CD8-positive, alpha-beta memory T cell (primary cell): Measurements from ENCODE around the gene RPS19BP1. TPM values are rescaled to one million over a fixed set of nuclear protein-coding genes. Genes with fewer than 3 reads are reported as not detected.

Experiments
- CTCF ChIA-PET: fragments of 350-600 bp; sonication (Branson Sonifier 250); formaldehyde crosslinking; loops from one replicate; lab custom pipeline; 2021; ENCODE audit warnings: antibody characterized with exemption; lab: Charles Lee
- POLR2A ChIA-PET: fragments of 350-600 bp; sonication (Branson Sonifier 250); formaldehyde crosslinking; loops from one replicate; lab custom pipeline; 2021; ENCODE audit warnings: antibody characterized with exemption; lab: Charles Lee
- DNase-seq, 5 donors: peaks; one replicate each; pipeline versions ENCODE4 v3.0.0 to v3.0.0-alpha.2; 2020 to 2022; ENCODE audit warnings: mixed read lengths in 1 of 5
- H3K27ac ChIP-seq: one replicate; pipeline ENCODE4 v1.7.0; 2013; ENCODE audit warnings: low read depth, mild to moderate bottlenecking, low read length, moderate library complexity
- H3K27me3 ChIP-seq: 2 replicates; pipeline ENCODE4 v1.7.0; 2013; ENCODE audit warnings: low read length, mild to moderate bottlenecking; ENCODE audit not compliant: insufficient read depth, poor library complexity, severe bottlenecking
- H3K36me3 ChIP-seq: 2 replicates; pipeline ENCODE4 v1.7.0; 2013; ENCODE audit warnings: mild to moderate bottlenecking, low read length, moderate library complexity; ENCODE audit not compliant: insufficient read depth
- H3K4me1 ChIP-seq: 2 replicates; pipeline ENCODE4 v1.7.0; 2013; ENCODE audit warnings: mild to moderate bottlenecking, low read length, moderate library complexity; ENCODE audit not compliant: insufficient read depth
- H3K4me3 ChIP-seq: 2 replicates; pipeline ENCODE4 v1.7.0; 2013; ENCODE audit warnings: mild to moderate bottlenecking, low read length
- H3K9me3 ChIP-seq: 2 replicates; pipeline ENCODE4 v1.7.0; 2013; ENCODE audit warnings: mild to moderate bottlenecking, low read length
- H3K27ac Mint-ChIP-seq, 8 donors: one replicate each; pipeline ENCODE4 v1.8.0; 2020 to 2021; ENCODE audit warnings: mixed read lengths in 8 of 8, mild to moderate bottlenecking in 6 of 8, inconsistent platforms in 3 of 8, moderate library complexity in 3 of 8
- H3K27me3 Mint-ChIP-seq, 2 donors: one replicate each; pipeline ENCODE4 v1.8.0; 2020 to 2021; ENCODE audit warnings: mixed read lengths in 2 of 2, mild to moderate bottlenecking in 1 of 2, moderate library complexity in 1 of 2
- H3K36me3 Mint-ChIP-seq, 3 donors: one replicate each; pipeline ENCODE4 v1.8.0; 2020 to 2021; ENCODE audit warnings: mixed read lengths in 3 of 3, inconsistent platforms in 1 of 3, mild to moderate bottlenecking in 1 of 3
- H3K4me1 Mint-ChIP-seq, 3 donors: one replicate each; pipeline ENCODE4 v1.8.0; 2020 to 2021; ENCODE audit warnings: mixed read lengths in 3 of 3, inconsistent platforms in 1 of 3, mild to moderate bottlenecking in 1 of 3
- H3K4me3 Mint-ChIP-seq, 7 donors: one replicate each; pipeline ENCODE4 v1.8.0; 2020 to 2021; ENCODE audit warnings: mixed read lengths in 7 of 7, mild to moderate bottlenecking in 6 of 7, moderate library complexity in 4 of 7, inconsistent platforms in 2 of 7
- H3K9me3 Mint-ChIP-seq, 5 donors: one replicate each; pipeline ENCODE4 v1.8.0; 2020 to 2022; ENCODE audit warnings: mixed read lengths in 5 of 5, mild to moderate bottlenecking in 3 of 5, moderate library complexity in 2 of 5, inconsistent platforms in 1 of 5
- polyA plus RNA-seq: library from polyadenylated mRNA; unstranded; fragments of 300-500 nt; fragmentation: Illumina TruSeq; gene quantifications from one replicate; pipeline ENCODE4 v1.2.3, GENCODE V29; 2021
- total RNA-seq, 2 experiments: library from RNA; stranded (reverse); gene quantifications; one replicate each; pipeline ENCODE4 v1.2.3, GENCODE V29; 2021

RPS19BP1 gene
- total and polyA plus RNA-seq, 3 experiments from 2014 or later = 128 to 160 (median 158) TPM

GRCh38 chr22:39490966-39491680, 41.4 kb downstream of the RPS19BP1 start:
- Histone ChIP-seq H3K4me1 (peaks cover 11% of the 10 kb centered on the region), H3K27me3 (no peaks in the 10 kb centered on the region), H3K36me3 (no peaks in the 10 kb centered on the region), H3K27ac (no peak overlapping the region), H3K9me3 (no peaks in the 10 kb centered on the region), H3K4me3 (no peak overlapping the region)
- no peak overlapping the region for H3K27ac Mint-ChIP-seq
- H3K36me3 Mint-ChIP-seq = no peaks in the 10 kb centered on the region
- peaks cover 0 to 4% of the 10 kb centered on the region in 2 donors for H3K27me3 Mint-ChIP-seq
- ChIA-PET POLR2A (interaction anchor here (0.9 to 1.1 kb wide), 2 partner anchors 38 to 91 kb away, joined by 3 read pairs; partner anchors contain the start of gene TAB1), CTCF (interaction anchor here (1.0 to 2.2 kb wide), 5 partner anchors 11 to 148 kb away, joined by 3 to 17 read pairs (median 4); partner anchors contain the start of genes MIEF1 and TAB1)
- no peak overlapping the region for H3K4me3 Mint-ChIP-seq
- no peak for DNase-seq
- H3K4me1 Mint-ChIP-seq = peaks cover 4 to 7% (median 6%) of the 10 kb centered on the region in 3 donors
- H3K9me3 Mint-ChIP-seq = no peaks in the 10 kb centered on the region

GRCh38 chr22:39490135-39490798, 42.3 kb downstream of the RPS19BP1 start:
- Histone ChIP-seq H3K27me3 (no peaks in the 10 kb centered on the region), H3K4me1 (peaks cover 10% of the 10 kb centered on the region), H3K36me3 (no peaks in the 10 kb centered on the region), H3K4me3 (no peak overlapping the region), H3K27ac (no peak overlapping the region), H3K9me3 (no peaks in the 10 kb centered on the region)
- Mint-ChIP-seq H3K4me3 (no peak overlapping the region), H3K27me3 (peaks cover 0 to 4% of the 10 kb centered on the region in 2 donors), H3K27ac (no peak overlapping the region), H3K9me3 (no peaks in the 10 kb centered on the region), H3K36me3 (no peaks in the 10 kb centered on the region), H3K4me1 (peaks cover 4 to 7% (median 6%) of the 10 kb centered on the region in 3 donors)
- DNase-seq = peak; percentile 62 to 82 (median 67)
- POLR2A ChIA-PET = interaction anchor here (0.5 to 1.3 kb wide), 3 partner anchors 12 to 90 kb away, joined by 3 to 8 read pairs (median 4); partner anchors contain the start of genes MIEF1 and TAB1
- CTCF ChIA-PET = interaction anchor here (0.8 to 2.2 kb wide), 7 partner anchors 12 to 535 kb away, joined by 3 to 17 read pairs (median 4); partner anchors contain the start of gene MIEF1

- Mint-ChIP-seq H3K27me3 (peaks cover 4% of the 10 kb centered on the region in 2 donors), H3K4me3 (no peak overlapping the region), H3K27ac (peak overlapping the region in 1 of 8 donors; percentile 17), H3K9me3 (no peaks in the 10 kb centered on the region), H3K4me1 (peaks cover 4 to 7% (median 6%) of the 10 kb centered on the region in 3 donors), H3K36me3 (no peaks in the 10 kb centered on the region)
- Histone ChIP-seq H3K27ac (no peak overlapping the region), H3K27me3 (no peaks in the 10 kb centered on the region), H3K4me3 (no peak overlapping the region), H3K9me3 (no peaks in the 10 kb centered on the region), H3K36me3 (no peaks in the 10 kb centered on the region), H3K4me1 (peaks cover 10% of the 10 kb centered on the region)
- ChIA-PET POLR2A (interaction anchor here (0.6 to 1.3 kb wide), 4 partner anchors 13 to 309 kb away, joined by 3 to 4 read pairs (median 4); partner anchors contain the start of genes MIEF1 and TAB1), CTCF (interaction anchor here (0.8 to 2.2 kb wide), 7 partner anchors 12 to 536 kb away, joined by 3 to 17 read pairs (median 4); partner anchors contain the start of gene MIEF1)
- no peak for DNase-seq
Observed at GRCh38 chr22:39489094-39490068, 43.2 kb downstream of the RPS19BP1 start.

GRCh38 chr22:39488563-39489083, 43.9 kb downstream of the RPS19BP1 start:
- H3K27ac ChIP-seq = no peak overlapping the region
- no peak for DNase-seq
- POLR2A ChIA-PET = no interaction called here
- Mint-ChIP-seq H3K4me3 (no peak overlapping the region), H3K36me3 (no peaks in the 10 kb centered on the region), H3K27me3 (peaks cover 4% of the 10 kb centered on the region in 2 donors), H3K27ac (no peak overlapping the region), H3K9me3 (no peaks in the 10 kb centered on the region), H3K4me1 (peaks cover 4 to 7% (median 6%) of the 10 kb centered on the region in 3 donors)
- H3K9me3 ChIP-seq = no peaks in the 10 kb centered on the region
- no peaks in the 10 kb centered on the region for H3K36me3 ChIP-seq
- H3K4me3 ChIP-seq = no peak overlapping the region
- CTCF ChIA-PET = interaction anchor here (2.2 kb wide), 1 partner anchor 13 kb away, joined by 6 read pairs; the partner anchor contains the start of gene MIEF1
- no peaks in the 10 kb centered on the region for H3K27me3 ChIP-seq
- H3K4me1 ChIP-seq = peaks cover 10% of the 10 kb centered on the region

- Histone ChIP-seq H3K27ac (no peak overlapping the region), H3K4me3 (no peak overlapping the region), H3K36me3 (no peaks in the 10 kb centered on the region), H3K9me3 (no peaks in the 10 kb centered on the region), H3K4me1 (peaks cover 10% of the 10 kb centered on the region), H3K27me3 (no peaks in the 10 kb centered on the region)
- H3K4me1 Mint-ChIP-seq = peaks cover 4 to 7% (median 6%) of the 10 kb centered on the region in 3 donors
- peaks cover 4% of the 10 kb centered on the region in 2 donors for H3K27me3 Mint-ChIP-seq
- DNase-seq = no peak
- POLR2A ChIA-PET = no interaction called here
- CTCF ChIA-PET = no interaction called here
- no peak overlapping the region for H3K4me3 Mint-ChIP-seq
- H3K27ac Mint-ChIP-seq = no peak overlapping the region
- H3K36me3 Mint-ChIP-seq = no peaks in the 10 kb centered on the region
- no peaks in the 10 kb centered on the region for H3K9me3 Mint-ChIP-seq
Observed at GRCh38 chr22:39487826-39488520, 44.6 kb downstream of the RPS19BP1 start.

- ChIA-PET POLR2A (interaction anchor here (0.5 kb wide), 1 partner anchor 140 kb away, joined by 7 read pairs; no protein-coding TSS in a partner anchor), CTCF (interaction anchor here (1.0 kb wide), 1 partner anchor 42 kb away, joined by 3 read pairs; no protein-coding TSS in a partner anchor)
- Histone ChIP-seq H3K27ac (no peak overlapping the region), H3K4me1 (peaks cover 10% of the 10 kb centered on the region), H3K36me3 (no peaks in the 10 kb centered on the region), H3K27me3 (no peaks in the 10 kb centered on the region), H3K4me3 (no peak overlapping the region), H3K9me3 (no peaks in the 10 kb centered on the region)
- H3K27me3 Mint-ChIP-seq = peaks cover 4% of the 10 kb centered on the region in 2 donors
- no peaks in the 10 kb centered on the region for H3K36me3 Mint-ChIP-seq
- peak overlapping the region in 1 of 8 donors; percentile 66 for H3K27ac Mint-ChIP-seq
- H3K4me1 Mint-ChIP-seq = peaks cover 4 to 7% (median 6%) of the 10 kb centered on the region in 3 donors
- H3K4me3 Mint-ChIP-seq = no peak overlapping the region
- no peaks in the 10 kb centered on the region for H3K9me3 Mint-ChIP-seq
- no peak for DNase-seq
Observed at GRCh38 chr22:39486951-39487825, 45.4 kb downstream of the RPS19BP1 start.
